Measurements from ENCODE around the gene RBM20. TPM values are rescaled to one million over a fixed set of nuclear protein-coding genes. Genes with fewer than 3 reads are reported as not detected.
A peak's percentile ranks its signal among the peaks of the same experiment; 100 is the strongest.

Gene RBM20
- polyA plus RNA-seq, 4 donors: under 0.01 to 0.52 (median 0.36) TPM; not detected in 1

- 3 to 10% (median 4%) methylated on average over 4 of the region's 4 CpGs for WGBS, 3 donors
- FAIRE-seq: no peak
Measured at GRCh38 chr10:110746254-110746826, 102.2 kb downstream of the RBM20 start.

GRCh38 chr10:110746969-110747608, 103.0 kb downstream of the RBM20 start:
- DNase-seq: no peak
- Histone ChIP-seq H3K27me3 (ENCODE audit: control insufficient read depth in 3 of 3, insufficient read depth in 3 of 3, low read length in 3 of 3) (no peaks in the 10 kb centered on the region), H3K4me3 (ENCODE audit: low read depth in 1 of 3, low read length in 3 of 3) (no peak overlapping the region), H3K36me3 (ENCODE audit: control insufficient read depth in 3 of 3, insufficient read depth in 2 of 3, low read depth in 1 of 3, low read length in 3 of 3) (no peaks in the 10 kb centered on the region), H3K4me1 (ENCODE audit: control insufficient read depth in 3 of 3, insufficient read depth in 2 of 3, low read depth in 1 of 3, low read length in 2 of 3) (no peaks in the 10 kb centered on the region), H3K27ac (ENCODE audit: low read depth in 1 of 3, low read length in 2 of 3) (peak overlapping the region in 1 of 3 donors; percentile 8), H3K9me3 (ENCODE audit: control insufficient read depth in 2 of 2, insufficient read depth in 1 of 2, low read depth in 1 of 2, low read length in 1 of 2) (no peaks in the 10 kb centered on the region)
- 7 to 22% (median 14%) methylated on average over 1 of the region's 1 CpG for WGBS, 3 donors
- no peak for FAIRE-seq

More at GRCh38 chr10:110746254-110746826, 102.2 kb downstream of the RBM20 start:
- Histone ChIP-seq H3K9me3 (ENCODE audit: control insufficient read depth in 2 of 2, insufficient read depth in 1 of 2, low read depth in 1 of 2, low read length in 1 of 2) (no peaks in the 10 kb centered on the region), H3K4me3 (ENCODE audit: low read depth in 1 of 3, low read length in 3 of 3) (no peak overlapping the region), H3K4me1 (ENCODE audit: control insufficient read depth in 3 of 3, insufficient read depth in 2 of 3, low read depth in 1 of 3, low read length in 2 of 3) (no peaks in the 10 kb centered on the region), H3K27ac (ENCODE audit: low read depth in 1 of 3, low read length in 2 of 3) (no peak overlapping the region), H3K36me3 (ENCODE audit: control insufficient read depth in 3 of 3, insufficient read depth in 2 of 3, low read depth in 1 of 3, low read length in 3 of 3) (no peaks in the 10 kb centered on the region), H3K27me3 (ENCODE audit: control insufficient read depth in 3 of 3, insufficient read depth in 3 of 3, low read length in 3 of 3) (no peaks in the 10 kb centered on the region)
- DNase-seq: peak; percentile 77 to 86

- no peaks in the 10 kb centered on the region for H3K36me3 ChIP-seq (ENCODE audit: control insufficient read depth in 3 of 3, insufficient read depth in 2 of 3, low read depth in 1 of 3, low read length in 3 of 3)
- H3K4me3 ChIP-seq (ENCODE audit: low read depth in 1 of 3, low read length in 3 of 3): no peak overlapping the region
- DNase-seq (no peak), FAIRE-seq (peak; percentile 76)
- H3K4me1 ChIP-seq (ENCODE audit: control insufficient read depth in 3 of 3, insufficient read depth in 2 of 3, low read depth in 1 of 3, low read length in 2 of 3): no peaks in the 10 kb centered on the region
- H3K27me3 ChIP-seq (ENCODE audit: control insufficient read depth in 3 of 3, insufficient read depth in 3 of 3, low read length in 3 of 3): no peaks in the 10 kb centered on the region
- WGBS, 3 donors: 72 to 90% (median 73%) methylated on average over 2 of the region's 2 CpGs
- no peaks in the 10 kb centered on the region for H3K9me3 ChIP-seq (ENCODE audit: control insufficient read depth in 2 of 2, insufficient read depth in 1 of 2, low read depth in 1 of 2, low read length in 1 of 2)
- H3K27ac ChIP-seq (ENCODE audit: low read depth in 1 of 3, low read length in 2 of 3): no peak overlapping the region
Measured at GRCh38 chr10:110747609-110748464, 103.7 kb downstream of the RBM20 start.

- 61 to 68% (median 67%) methylated on average over 3 of the region's 3 CpGs for WGBS, 3 donors
- H3K27ac ChIP-seq (ENCODE audit: low read depth in 1 of 3, low read length in 2 of 3): no peak overlapping the region
- no peaks in the 10 kb centered on the region for H3K9me3 ChIP-seq (ENCODE audit: control insufficient read depth in 2 of 2, insufficient read depth in 1 of 2, low read depth in 1 of 2, low read length in 1 of 2)
- no peaks in the 10 kb centered on the region for H3K27me3 ChIP-seq (ENCODE audit: control insufficient read depth in 3 of 3, insufficient read depth in 3 of 3, low read length in 3 of 3)
- H3K4me1 ChIP-seq (ENCODE audit: control insufficient read depth in 3 of 3, insufficient read depth in 2 of 3, low read depth in 1 of 3, low read length in 2 of 3): no peaks in the 10 kb centered on the region
- no peak for DNase-seq
- no peaks in the 10 kb centered on the region for H3K36me3 ChIP-seq (ENCODE audit: control insufficient read depth in 3 of 3, insufficient read depth in 2 of 3, low read depth in 1 of 3, low read length in 3 of 3)
- H3K4me3 ChIP-seq (ENCODE audit: low read depth in 1 of 3, low read length in 3 of 3): no peak overlapping the region
- FAIRE-seq: no peak
Measured at GRCh38 chr10:110748970-110749369, 104.8 kb downstream of the RBM20 start.

- H3K4me3 ChIP-seq (ENCODE audit: low read depth in 1 of 3, low read length in 3 of 3): no peak overlapping the region
- FAIRE-seq: no peak
- 78 to 94% (median 81%) methylated on average over 2 of the region's 2 CpGs for WGBS, 3 donors
- DNase-seq: no peak
- no peaks in the 10 kb centered on the region for H3K9me3 ChIP-seq (ENCODE audit: control insufficient read depth in 2 of 2, insufficient read depth in 1 of 2, low read depth in 1 of 2, low read length in 1 of 2)
- H3K4me1 ChIP-seq (ENCODE audit: control insufficient read depth in 3 of 3, insufficient read depth in 2 of 3, low read depth in 1 of 3, low read length in 2 of 3): peaks cover 0 to 1% (median 0%) of the 10 kb centered on the region in 3 donors
- H3K36me3 ChIP-seq (ENCODE audit: control insufficient read depth in 3 of 3, insufficient read depth in 2 of 3, low read depth in 1 of 3, low read length in 3 of 3): no peaks in the 10 kb centered on the region
- H3K27me3 ChIP-seq (ENCODE audit: control insufficient read depth in 3 of 3, insufficient read depth in 3 of 3, low read length in 3 of 3): no peaks in the 10 kb centered on the region
- no peak overlapping the region for H3K27ac ChIP-seq (ENCODE audit: low read depth in 1 of 3, low read length in 2 of 3)
Measured at GRCh38 chr10:110750931-110751330, 106.8 kb downstream of the RBM20 start.

- Histone ChIP-seq H3K27ac (ENCODE audit: low read depth in 1 of 3, low read length in 2 of 3) (no peak overlapping the region), H3K4me1 (ENCODE audit: control insufficient read depth in 3 of 3, insufficient read depth in 2 of 3, low read depth in 1 of 3, low read length in 2 of 3) (peaks cover 0 to 10% (median 1%) of the 10 kb centered on the region in 3 donors), H3K27me3 (ENCODE audit: control insufficient read depth in 3 of 3, insufficient read depth in 3 of 3, low read length in 3 of 3) (no peaks in the 10 kb centered on the region), H3K4me3 (ENCODE audit: low read depth in 1 of 3, low read length in 3 of 3) (no peak overlapping the region), H3K9me3 (ENCODE audit: control insufficient read depth in 2 of 2, insufficient read depth in 1 of 2, low read depth in 1 of 2, low read length in 1 of 2) (no peaks in the 10 kb centered on the region), H3K36me3 (ENCODE audit: control insufficient read depth in 3 of 3, insufficient read depth in 2 of 3, low read depth in 1 of 3, low read length in 3 of 3) (no peaks in the 10 kb centered on the region)
- FAIRE-seq: no peak
- no peak for DNase-seq
- 53 to 62% (median 56%) methylated on average over 6 of the region's 6 CpGs for WGBS, 3 donors
Measured at GRCh38 chr10:110751850-110752249, 107.7 kb downstream of the RBM20 start.

- WGBS, 3 donors: 81 to 86% (median 83%) methylated on average over 4 of the region's 4 CpGs
- H3K9me3 ChIP-seq (ENCODE audit: control insufficient read depth in 2 of 2, insufficient read depth in 1 of 2, low read depth in 1 of 2, low read length in 1 of 2): no peaks in the 10 kb centered on the region
- H3K36me3 ChIP-seq (ENCODE audit: control insufficient read depth in 3 of 3, insufficient read depth in 2 of 3, low read depth in 1 of 3, low read length in 3 of 3): no peaks in the 10 kb centered on the region
- DNase-seq (no peak), FAIRE-seq (no peak)
- H3K4me3 ChIP-seq (ENCODE audit: low read depth in 1 of 3, low read length in 3 of 3): no peak overlapping the region
- no peak overlapping the region for H3K27ac ChIP-seq (ENCODE audit: low read depth in 1 of 3, low read length in 2 of 3)
- no peaks in the 10 kb centered on the region for H3K27me3 ChIP-seq (ENCODE audit: control insufficient read depth in 3 of 3, insufficient read depth in 3 of 3, low read length in 3 of 3)
- peaks cover 0 to 26% (median 3%) of the 10 kb centered on the region in 3 donors for H3K4me1 ChIP-seq (ENCODE audit: control insufficient read depth in 3 of 3, insufficient read depth in 2 of 3, low read depth in 1 of 3, low read length in 2 of 3)
Measured at GRCh38 chr10:110753462-110753861, 109.3 kb downstream of the RBM20 start.

GRCh38 chr10:110754375-110755105, 110.4 kb downstream of the RBM20 start:
- H3K9me3 ChIP-seq (ENCODE audit: control insufficient read depth in 2 of 2, insufficient read depth in 1 of 2, low read depth in 1 of 2, low read length in 1 of 2): no peaks in the 10 kb centered on the region
- H3K27ac ChIP-seq (ENCODE audit: low read depth in 1 of 3, low read length in 2 of 3): no peak overlapping the region
- no peak for FAIRE-seq
- no peaks in the 10 kb centered on the region for H3K27me3 ChIP-seq (ENCODE audit: control insufficient read depth in 3 of 3, insufficient read depth in 3 of 3, low read length in 3 of 3)
- 63 to 87% (median 71%) methylated on average over 3 of the region's 3 CpGs for WGBS, 3 donors
- DNase-seq: no peak
- no peak overlapping the region for H3K4me3 ChIP-seq (ENCODE audit: low read depth in 1 of 3, low read length in 3 of 3)
- no peaks in the 10 kb centered on the region for H3K36me3 ChIP-seq (ENCODE audit: control insufficient read depth in 3 of 3, insufficient read depth in 2 of 3, low read depth in 1 of 3, low read length in 3 of 3)
- peaks cover 0 to 36% (median 7%) of the 10 kb centered on the region in 3 donors for H3K4me1 ChIP-seq (ENCODE audit: control insufficient read depth in 3 of 3, insufficient read depth in 2 of 3, low read depth in 1 of 3, low read length in 2 of 3)
